Measurements from ENCODE around the gene MYO5A.

GRCh38 chr15:52303093-52303772, 225.4 kb downstream of the MYO5A start:
- no peak for TF ChIP-seq EZH2 (optimal IDR thresholded peaks at IDR 0.05; ENCODE audit: low read depth, low read length)
- TF ChIP-seq CTCF (IDR thresholded peaks at IDR 0.05; ENCODE audit: low read length), result no peak

Data from MM.1S (cell line).